Measurements from ENCODE around the gene CHDH.

DNA sequence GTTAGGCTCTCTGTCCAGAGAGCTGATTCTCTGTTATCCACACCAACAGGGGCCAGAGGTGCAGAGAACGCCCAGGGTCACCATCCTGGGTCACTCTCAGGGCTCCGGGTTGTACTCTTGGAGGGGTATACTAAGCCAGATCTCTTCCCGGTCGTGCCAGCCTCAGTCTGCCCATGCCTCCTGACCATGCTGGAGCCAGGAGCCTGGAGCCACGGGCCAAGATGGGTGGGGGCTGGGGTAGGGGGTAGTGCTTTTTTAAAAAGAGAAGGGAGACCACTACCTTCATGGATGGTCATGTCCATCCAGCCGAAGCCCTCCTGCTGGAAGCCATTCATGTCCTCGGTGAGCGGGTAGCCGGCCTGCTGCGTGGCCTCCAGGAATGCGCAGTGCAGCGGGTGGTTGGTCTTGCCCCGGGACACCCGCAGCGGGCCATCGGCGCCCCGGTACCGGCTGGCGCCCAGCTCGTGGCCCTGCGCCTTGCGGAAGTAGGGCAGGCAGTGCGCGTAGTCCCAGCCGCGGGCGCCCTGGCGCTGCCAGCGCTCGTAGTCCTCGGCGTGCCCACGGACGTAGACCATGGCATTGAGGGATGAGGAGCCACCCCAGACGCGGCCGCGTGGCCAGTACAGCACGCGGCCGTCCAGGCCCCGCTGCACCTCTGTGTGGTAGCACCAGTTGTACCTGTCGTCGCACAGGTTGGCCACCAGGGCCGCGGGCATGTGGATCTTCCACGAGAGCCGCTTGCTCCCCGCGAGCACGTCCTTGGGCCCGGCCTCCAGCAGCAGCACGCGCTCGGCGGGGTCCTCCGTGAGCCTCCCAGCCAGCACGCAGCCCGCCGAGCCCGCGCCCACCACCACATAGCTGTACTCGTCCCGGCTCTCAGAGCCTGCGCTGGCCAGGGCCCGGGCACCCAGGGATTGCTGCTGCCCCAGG is 22.9 kb downstream of the CHDH start:
- TF ChIP-seq, protein P1, sequence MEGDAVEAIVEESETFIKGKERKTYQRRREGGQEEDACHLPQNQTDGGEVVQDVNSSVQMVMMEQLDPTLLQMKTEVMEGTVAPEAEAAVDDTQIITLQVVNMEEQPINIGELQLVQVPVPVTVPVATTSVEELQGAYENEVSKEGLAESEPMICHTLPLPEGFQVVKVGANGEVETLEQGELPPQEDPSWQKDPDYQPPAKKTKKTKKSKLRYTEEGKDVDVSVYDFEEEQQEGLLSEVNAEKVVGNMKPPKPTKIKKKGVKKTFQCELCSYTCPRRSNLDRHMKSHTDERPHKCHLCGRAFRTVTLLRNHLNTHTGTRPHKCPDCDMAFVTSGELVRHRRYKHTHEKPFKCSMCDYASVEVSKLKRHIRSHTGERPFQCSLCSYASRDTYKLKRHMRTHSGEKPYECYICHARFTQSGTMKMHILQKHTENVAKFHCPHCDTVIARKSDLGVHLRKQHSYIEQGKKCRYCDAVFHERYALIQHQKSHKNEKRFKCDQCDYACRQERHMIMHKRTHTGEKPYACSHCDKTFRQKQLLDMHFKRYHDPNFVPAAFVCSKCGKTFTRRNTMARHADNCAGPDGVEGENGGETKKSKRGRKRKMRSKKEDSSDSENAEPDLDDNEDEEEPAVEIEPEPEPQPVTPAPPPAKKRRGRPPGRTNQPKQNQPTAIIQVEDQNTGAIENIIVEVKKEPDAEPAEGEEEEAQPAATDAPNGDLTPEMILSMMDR (conservative IDR thresholded peaks at IDR 0.05; ENCODE audit: low read length) = no peak
- no peak for TF ChIP-seq EZH2phosphoT487 (IDR thresholded peaks at IDR 0.05; ENCODE audit: borderline replicate concordance, low read depth, low read length)
